ENCODE results near the gene TMEM238L. TPM values are rescaled to one million over a fixed set of nuclear protein-coding genes. Genes with fewer than 3 reads are reported as not detected.

Gene TMEM238L
- total and polyA plus RNA-seq, 2 of the 13 experiments (the other 11 are each of a cell fraction or from before 2014, with no cell fraction given): not detected

DNA sequence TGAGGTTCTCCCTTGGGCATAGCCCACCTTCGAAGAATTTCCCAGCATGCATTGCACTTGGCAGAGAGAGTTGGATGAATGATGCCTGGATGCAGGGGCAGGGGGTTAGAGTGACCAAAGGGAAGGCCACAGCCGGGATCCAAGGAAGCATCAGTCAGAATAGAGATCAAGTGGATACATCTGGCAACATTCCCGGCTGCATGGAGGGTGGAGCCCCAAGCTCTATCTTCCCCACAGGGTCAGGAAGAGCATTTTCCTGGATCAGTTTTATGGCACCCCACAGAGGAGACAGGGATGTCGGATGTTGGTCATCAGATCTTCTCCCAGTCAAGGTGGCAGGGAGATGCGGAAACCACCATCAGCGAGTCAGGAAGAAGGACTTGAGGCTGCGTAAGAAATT, 21.0 kb upstream of the TMEM238L start (continued):
- TF ChIP-seq CREB1 (IDR thresholded peaks at IDR 0.05) (no peak), CREB1 (CRISPR knock-in tag; IDR thresholded peaks at IDR 0.05) (no peak), MZF1 (CRISPR knock-in tag; IDR thresholded peaks at IDR 0.05; ENCODE audit: borderline replicate concordance) (no peak)

DNA sequence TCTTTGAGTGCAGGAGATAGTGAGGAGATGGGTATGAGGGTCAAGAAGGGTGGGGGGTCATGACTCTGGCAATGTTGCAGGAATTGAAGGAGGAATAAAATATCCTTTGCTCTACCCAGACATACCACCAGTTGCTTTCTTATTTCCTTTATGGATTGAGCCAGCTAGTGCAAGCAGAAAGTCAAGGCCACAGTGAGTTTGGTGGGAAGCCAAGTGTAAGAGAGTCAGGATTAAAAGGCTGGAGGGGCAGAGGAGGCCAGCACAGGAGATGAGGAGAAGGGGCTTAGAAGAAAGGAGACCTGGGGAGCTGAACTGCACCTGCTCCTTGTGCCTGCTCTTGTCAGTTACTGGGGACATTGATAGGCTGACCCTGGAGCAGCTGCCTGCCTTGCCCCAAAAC, 17.9 kb upstream of the TMEM238L start:
- no peaks in the 10 kb centered on the region for H3K4me1 ChIP-seq (ENCODE audit: insufficient read depth, low read length)
- no peak overlapping the region for H3K27ac ChIP-seq (ENCODE audit: extremely low read length, insufficient read depth, low read length)
- TF ChIP-seq ZNF678 (CRISPR knock-in tag; IDR thresholded peaks at IDR 0.05): no peak
- TF ChIP-seq FOXM1 (CRISPR knock-in tag; IDR thresholded peaks at IDR 0.05): no peak
- CTCF ChIA-PET (ENCODE audit: low intra/inter-chr PET ratio, low total read pairs): no interaction called here
- no peaks in the 10 kb centered on the region for H3K36me3 ChIP-seq (replicated peaks in 1 of 2; ENCODE audit: control insufficient read depth in 1 of 2, insufficient read depth in 2 of 2, low read length in 2 of 2)
- no peaks in the 10 kb centered on the region; a peak in 1 of 5 replicates for H3K27me3 ChIP-seq (ENCODE audit: control insufficient read depth in 1 of 2, insufficient read depth in 2 of 2, low read length in 2 of 2)
- intact Hi-C loops (cut with micrococcal nuclease; ENCODE audit: unreplicated experiment): no loop called here
- ATAC-seq: no peak
- FAIRE-seq: no peak
- H3K4me2 ChIP-seq (ENCODE audit: low read depth, low read length): no peak overlapping the region
- BruUV-seq (replicated peaks): no TSS peak
- in situ Hi-C loops (cut with HindIII; ENCODE audit: extremely low pct_ligation_motif_present, low pct_unique_long_range_greater_than_20kb): no loop called here
- H4K20me1 ChIP-seq (ENCODE audit: insufficient read depth, low read length): no peaks in the 10 kb centered on the region
- H3K79me2 ChIP-seq (ENCODE audit: insufficient read depth, low read length): no peaks in the 10 kb centered on the region
- no peak overlapping the region for H3K4me3 ChIP-seq (replicated peaks in 1 of 3; ENCODE audit: insufficient read depth in 1 of 3, low read depth in 2 of 3, low read length in 3 of 3)
- POLR2A ChIA-PET: no interaction called here
- DNase-seq (ENCODE audit: low spot score): no peak
- no peak overlapping the region for H3K9ac ChIP-seq (ENCODE audit: insufficient read depth, low read depth, low read length)
- no peaks in the 10 kb centered on the region for H3K9me3 ChIP-seq (ENCODE audit: low read length)
- no peak overlapping the region for H2AFZ ChIP-seq (ENCODE audit: low read length)

DNA sequence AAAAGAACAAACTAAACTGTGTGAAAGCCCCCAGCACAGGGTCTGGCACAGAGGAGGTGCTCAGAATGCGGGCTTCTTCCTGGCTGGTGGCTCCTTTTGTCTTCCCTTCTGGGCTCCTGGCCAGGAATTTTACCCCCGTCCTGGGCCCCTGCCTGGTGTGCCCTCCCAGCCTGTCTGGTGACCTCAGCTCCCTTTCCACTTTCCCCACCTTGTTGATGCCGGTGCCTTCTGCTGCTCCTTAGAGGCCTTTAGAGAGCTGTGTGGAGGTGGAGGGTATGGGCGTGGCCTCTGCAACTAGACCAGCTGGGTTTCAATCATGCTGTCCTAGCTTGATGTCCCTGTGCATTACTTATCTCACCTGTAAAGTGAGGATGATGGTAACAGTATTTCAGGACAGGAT, 17.2 kb upstream of the TMEM238L start:
- Histone ChIP-seq H3K27ac (ENCODE audit: extremely low read length, insufficient read depth, low read length) (no peak overlapping the region), H2AFZ (ENCODE audit: low read length) (no peak overlapping the region), H3K9me3 (ENCODE audit: low read length) (no peaks in the 10 kb centered on the region), H3K4me1 (ENCODE audit: insufficient read depth, low read length) (no peaks in the 10 kb centered on the region), H3K4me2 (ENCODE audit: low read depth, low read length) (no peak overlapping the region), H3K4me3 (replicated peaks in 1 of 3; ENCODE audit: insufficient read depth in 1 of 3, low read depth in 2 of 3, low read length in 3 of 3) (no peak overlapping the region), H3K27me3 (ENCODE audit: control insufficient read depth in 1 of 2, insufficient read depth in 2 of 2, low read length in 2 of 2) (no peaks in the 10 kb centered on the region; a peak in 1 of 5 replicates), H3K9ac (ENCODE audit: insufficient read depth, low read depth, low read length) (no peak overlapping the region), H4K20me1 (ENCODE audit: insufficient read depth, low read length) (no peaks in the 10 kb centered on the region), H3K79me2 (ENCODE audit: insufficient read depth, low read length) (no peaks in the 10 kb centered on the region), H3K36me3 (replicated peaks in 1 of 2; ENCODE audit: control insufficient read depth in 1 of 2, insufficient read depth in 2 of 2, low read length in 2 of 2) (no peaks in the 10 kb centered on the region)
- no TSS peak for BruUV-seq (replicated peaks)
- ChIA-PET CTCF (ENCODE audit: low intra/inter-chr PET ratio, low total read pairs) (no interaction called here), POLR2A (no interaction called here)
- TF ChIP-seq LCORL (IDR thresholded peaks at IDR 0.05) (no peak), LCORL (CRISPR knock-in tag; IDR thresholded peaks at IDR 0.05) (no peak), ZFY (CRISPR knock-in tag; IDR thresholded peaks at IDR 0.05) (no peak)
- TF ChIP-seq, protein P1, sequence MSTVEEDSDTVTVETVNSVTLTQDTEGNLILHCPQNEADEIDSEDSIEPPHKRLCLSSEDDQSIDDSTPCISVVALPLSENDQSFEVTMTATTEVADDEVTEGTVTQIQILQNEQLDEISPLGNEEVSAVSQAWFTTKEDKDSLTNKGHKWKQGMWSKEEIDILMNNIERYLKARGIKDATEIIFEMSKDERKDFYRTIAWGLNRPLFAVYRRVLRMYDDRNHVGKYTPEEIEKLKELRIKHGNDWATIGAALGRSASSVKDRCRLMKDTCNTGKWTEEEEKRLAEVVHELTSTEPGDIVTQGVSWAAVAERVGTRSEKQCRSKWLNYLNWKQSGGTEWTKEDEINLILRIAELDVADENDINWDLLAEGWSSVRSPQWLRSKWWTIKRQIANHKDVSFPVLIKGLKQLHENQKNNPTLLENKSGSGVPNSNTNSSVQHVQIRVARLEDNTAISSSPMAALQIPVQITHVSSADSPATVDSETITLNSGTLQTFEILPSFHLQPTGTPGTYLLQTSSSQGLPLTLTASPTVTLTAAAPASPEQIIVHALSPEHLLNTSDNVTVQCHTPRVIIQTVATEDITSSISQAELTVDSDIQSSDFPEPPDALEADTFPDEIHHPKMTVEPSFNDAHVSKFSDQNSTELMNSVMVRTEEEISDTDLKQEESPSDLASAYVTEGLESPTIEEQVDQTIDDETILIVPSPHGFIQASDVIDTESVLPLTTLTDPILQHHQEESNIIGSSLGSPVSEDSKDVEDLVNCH (CRISPR knock-in tag; IDR thresholded peaks at IDR 0.05): no peak
- FAIRE-seq (no peak), ATAC-seq (no peak), DNase-seq (ENCODE audit: low spot score) (no peak)
- in situ Hi-C loops (cut with HindIII; ENCODE audit: extremely low pct_ligation_motif_present, low pct_unique_long_range_greater_than_20kb): no loop called here
- 4% methylated on average over 3 of the region's 4 CpGs for WGBS (ENCODE audit: low lambda C conversion rate)
- intact Hi-C loops (cut with micrococcal nuclease; ENCODE audit: unreplicated experiment): no loop called here
